HEK293 (cell line): ENCODE data around the gene PPP1R9B.
A peak's percentile ranks its signal among the peaks of the same experiment; 100 is the strongest.

Experiments used
- CTCF ChIA-PET: fragments of 350-600 bp; formaldehyde crosslinking; extraction: SDS; loops from one replicate; lab custom pipeline; 2021; ENCODE audit warnings: antibody characterized with exemption; lab: Yijun Ruan, JAX
- POLR2A ChIA-PET: fragments of 300-600 bp; formaldehyde crosslinking; extraction: SDS; loops from one replicate; lab custom pipeline; 2020; ENCODE audit warnings: antibody characterized with exemption, inconsistent platforms; lab: Yijun Ruan, JAX
- H3K27ac ChIP-seq: fragments of 200-500 bp; sonication (Bioruptor generic); 2 replicates; pipeline ENCODE4 v1.5.1; 2014; ENCODE audit warnings: low read depth, low read length, control low read depth, inconsistent platforms; ENCODE audit errors: extremely low read depth
- H3K36me3 ChIP-seq, 2 experiments: fragments of 200-500 bp in 1 of 2; sonication (Bioruptor generic) in 1 of 2; 1 replicate in 1 of 2; 2 replicates in 1 of 2; pipeline ENCODE4 v1.5.1; 2014 to 2017; ENCODE audit warnings: inconsistent platforms in 2 of 2, low read length in 2 of 2; ENCODE audit not compliant: control insufficient read depth in 2 of 2, insufficient read depth in 1 of 2
- H3K4me1 ChIP-seq: fragments of 200-500 bp; sonication (Bioruptor generic); 2 replicates; pipeline ENCODE4 v1.5.1; 2014; ENCODE audit warnings: mild to moderate bottlenecking, low read length, inconsistent platforms; ENCODE audit not compliant: control insufficient read depth, insufficient read depth
- H3K4me3 ChIP-seq: 2 replicates; pipeline ENCODE4 v1.5.1; 2011; ENCODE audit warnings: low read depth, mild to moderate bottlenecking, control low read depth, low read length, moderate library complexity
- H3K9me3 ChIP-seq: fragments of 200-500 bp; sonication (Bioruptor generic); 2 replicates; pipeline ENCODE4 v1.5.1; 2014; ENCODE audit warnings: low read depth, low read length, inconsistent platforms; ENCODE audit not compliant: control insufficient read depth, insufficient read depth
- BCL11A ChIP-seq: fragments of 450-650 bp; formaldehyde crosslinking; IDR thresholded peaks from 2 replicates; pipeline ENCODE4 v1.5.1; 2016; ENCODE audit warnings: low read depth, missing biosample characterization, missing genetic modification characterization
- CTCF ChIP-seq: fragments of 450-650 bp; formaldehyde crosslinking; IDR thresholded peaks from 2 replicates; pipeline ENCODE4 v1.5.1; 2016; ENCODE audit warnings: missing biosample characterization, missing genetic modification characterization
- GLIS1 ChIP-seq: fragments of 450-650 bp; formaldehyde crosslinking; IDR thresholded peaks from 2 replicates; pipeline ENCODE4 v1.5.1; 2016; ENCODE audit warnings: missing biosample characterization, missing genetic modification characterization
- HIC1 ChIP-seq: fragments of 450-650 bp; formaldehyde crosslinking; IDR thresholded peaks from 2 replicates; pipeline ENCODE4 v1.5.1; 2016; ENCODE audit warnings: missing biosample characterization, missing genetic modification characterization
- IKZF3 ChIP-seq: fragments of 450-650 bp; IDR thresholded peaks from 2 replicates; pipeline ENCODE4 v1.5.0; 2018; ENCODE audit warnings: missing biosample characterization, mild to moderate bottlenecking, missing genetic modification characterization, moderate library complexity
- KLF17 ChIP-seq: fragments of 450-650 bp; formaldehyde crosslinking; IDR thresholded peaks from 2 replicates; pipeline ENCODE4 v1.5.1; 2016; ENCODE audit warnings: missing biosample characterization, missing genetic modification characterization
- PRDM1 ChIP-seq: fragments of 450-650 bp; formaldehyde crosslinking; IDR thresholded peaks from 2 replicates; pipeline ENCODE4; 2016; ENCODE audit warnings: missing biosample characterization, missing genetic modification characterization
- PRDM6 ChIP-seq: fragments of 450-650 bp; formaldehyde crosslinking; IDR thresholded peaks from 2 replicates; pipeline ENCODE4 v1.5.1; 2017; ENCODE audit warnings: missing biosample characterization, missing genetic modification characterization
- SP2 ChIP-seq: fragments of 450-650 bp; formaldehyde crosslinking; IDR thresholded peaks from 2 replicates; pipeline ENCODE4 v1.5.1; 2016; ENCODE audit warnings: missing biosample characterization, missing genetic modification characterization
- WT1 ChIP-seq: fragments of 450-650 bp; formaldehyde crosslinking; IDR thresholded peaks from 2 replicates; pipeline ENCODE4 v1.5.1; 2016; ENCODE audit warnings: missing biosample characterization, missing genetic modification characterization
- ZBTB10 ChIP-seq: fragments of 450-650 bp; formaldehyde crosslinking; IDR thresholded peaks from 2 replicates; pipeline ENCODE4 v1.5.1; 2016; ENCODE audit warnings: missing biosample characterization, missing genetic modification characterization
- ZBTB21 ChIP-seq: fragments of 450-650 bp; formaldehyde crosslinking; IDR thresholded peaks from 2 replicates; pipeline ENCODE4 v1.5.1; 2017; ENCODE audit warnings: missing biosample characterization, missing genetic modification characterization
- ZIC2 ChIP-seq: fragments of 450-650 bp; formaldehyde crosslinking; IDR thresholded peaks from 2 replicates; pipeline ENCODE4 v1.5.1; 2016; ENCODE audit warnings: missing biosample characterization, missing genetic modification characterization
- ZNF239 ChIP-seq: fragments of 450-650 bp; formaldehyde crosslinking; IDR thresholded peaks from 2 replicates; pipeline ENCODE4 v1.5.1; 2016; ENCODE audit warnings: missing biosample characterization, missing genetic modification characterization
- ZNF341 ChIP-seq: fragments of 450-650 bp; formaldehyde crosslinking; IDR thresholded peaks from 2 replicates; pipeline ENCODE4; 2016; ENCODE audit warnings: low read depth, missing biosample characterization, missing genetic modification characterization
- ZNF514 ChIP-seq: fragments of 450-650 bp; formaldehyde crosslinking; IDR thresholded peaks from 2 replicates; pipeline ENCODE4 v1.5.1; 2016; ENCODE audit warnings: missing biosample characterization, missing genetic modification characterization
- ZNF600 ChIP-seq: fragments of 450-650 bp; formaldehyde crosslinking; IDR thresholded peaks from 2 replicates; pipeline ENCODE4 v1.5.1; 2016; ENCODE audit warnings: missing biosample characterization, missing genetic modification characterization
- ZNF621 ChIP-seq: fragments of 450-650 bp; formaldehyde crosslinking; IDR thresholded peaks from 2 replicates; pipeline ENCODE4 v1.5.1; 2017; ENCODE audit warnings: missing biosample characterization, missing genetic modification characterization
- ZNF76 ChIP-seq: fragments of 450-650 bp; formaldehyde crosslinking; IDR thresholded peaks from 2 replicates; pipeline ENCODE4; 2016; ENCODE audit warnings: low read depth, missing biosample characterization, missing genetic modification characterization, borderline replicate concordance

PPP1R9B gene

GRCh38 chr17:50135316-50136095 lies 15.0 kb downstream of the PPP1R9B start (continued):
- TF ChIP-seq HIC1 (tag by site-specific recombination) (peak; percentile 52; the same call in 1 of the 2 replicates), ZNF600 (tag by site-specific recombination) (peak; percentile 96)
- TF ChIP-seq, all 188 proteins: peak for 2

- Histone ChIP-seq H3K27ac (no peak overlapping the region), H3K9me3 (no peaks in the 10 kb centered on the region), H3K4me1 (no peaks in the 10 kb centered on the region), H3K36me3 (peaks cover 17 to 63% of the 10 kb centered on the region in 2 experiments), H3K4me3 (no peak overlapping the region)
- CTCF ChIA-PET, result no interaction called here
- TF ChIP-seq GLIS1 (tag by site-specific recombination), result 0 out of 2 replicates have a peak, but pooled peaks have one; percentile 6
- 0 out of 2 replicates have a peak, but pooled peaks have one; percentile 18 for TF ChIP-seq IKZF3
- 0 out of 2 replicates have a peak, but pooled peaks have one; percentile 17 for TF ChIP-seq ZNF341 (tag by site-specific recombination)
- 0 out of 2 replicates have a peak, but pooled peaks have one; percentile 37 for TF ChIP-seq ZNF600 (tag by site-specific recombination)
- TF ChIP-seq ZBTB21 (tag by site-specific recombination), result no peak
- TF ChIP-seq ZNF621 (tag by site-specific recombination), result no peak
- TF ChIP-seq ZNF76 (tag by site-specific recombination), result no peak
- peak; percentile 14; the same call in 1 of the 2 replicates for TF ChIP-seq BCL11A (tag by site-specific recombination)
- peak; percentile 9; the same call in 1 of the 2 replicates for TF ChIP-seq WT1 (tag by site-specific recombination)
- no peak for TF ChIP-seq ZNF239 (tag by site-specific recombination)
- no peak for TF ChIP-seq ZNF514
- peak; percentile 29; the same call in 1 of the 2 replicates for TF ChIP-seq SP2 (tag by site-specific recombination)
- TF ChIP-seq ZIC2 (tag by site-specific recombination), result peak; percentile 61
- TF ChIP-seq CTCF (tag by site-specific recombination), result peak; percentile 14; the same call in 1 of the 2 replicates
- no peak for TF ChIP-seq KLF17 (tag by site-specific recombination)
- peak; percentile 79 for TF ChIP-seq PRDM1
- peak; percentile 37; the same call in 1 of the 2 replicates for TF ChIP-seq ZBTB10 (tag by site-specific recombination)
- no peak for TF ChIP-seq PRDM6 (tag by site-specific recombination)
- POLR2A ChIA-PET, result interaction anchor here (2.4 kb wide), 1 partner anchor 18 kb away, joined by 10 read pairs; no protein-coding TSS in a partner anchor
Measured at GRCh38 chr17:50134206-50135110, 16.0 kb downstream of the PPP1R9B start.
